ENCODE data around the gene PLCB1. TPM values are rescaled to one million over a fixed set of nuclear protein-coding genes. Genes with fewer than 3 reads are reported as not detected.

The PLCB1 gene
- total and polyA plus RNA-seq, 2 experiments from 2014 or later = 14.9 to 20.7 TPM

DNA sequence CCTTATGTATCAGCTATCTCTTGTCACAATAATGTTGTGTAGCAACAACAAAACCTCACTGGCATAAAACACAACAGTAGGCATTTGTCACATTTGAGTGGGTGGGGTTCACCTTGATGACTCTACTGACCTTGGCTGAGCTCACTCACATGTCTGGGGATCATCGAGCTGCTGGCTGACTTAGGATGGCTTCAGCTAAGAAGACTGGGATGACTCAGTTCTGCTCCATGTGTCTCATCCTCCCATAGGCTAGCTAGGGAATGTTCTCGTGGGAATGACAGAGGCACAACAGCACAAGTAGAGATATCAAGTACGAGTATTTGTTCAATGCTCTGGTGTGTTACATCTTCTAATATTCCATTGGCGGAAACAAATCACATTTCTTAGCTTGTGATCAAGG, 167.9 kb downstream of the PLCB1 start (continued):
- TF ChIP-seq, protein P1, sequence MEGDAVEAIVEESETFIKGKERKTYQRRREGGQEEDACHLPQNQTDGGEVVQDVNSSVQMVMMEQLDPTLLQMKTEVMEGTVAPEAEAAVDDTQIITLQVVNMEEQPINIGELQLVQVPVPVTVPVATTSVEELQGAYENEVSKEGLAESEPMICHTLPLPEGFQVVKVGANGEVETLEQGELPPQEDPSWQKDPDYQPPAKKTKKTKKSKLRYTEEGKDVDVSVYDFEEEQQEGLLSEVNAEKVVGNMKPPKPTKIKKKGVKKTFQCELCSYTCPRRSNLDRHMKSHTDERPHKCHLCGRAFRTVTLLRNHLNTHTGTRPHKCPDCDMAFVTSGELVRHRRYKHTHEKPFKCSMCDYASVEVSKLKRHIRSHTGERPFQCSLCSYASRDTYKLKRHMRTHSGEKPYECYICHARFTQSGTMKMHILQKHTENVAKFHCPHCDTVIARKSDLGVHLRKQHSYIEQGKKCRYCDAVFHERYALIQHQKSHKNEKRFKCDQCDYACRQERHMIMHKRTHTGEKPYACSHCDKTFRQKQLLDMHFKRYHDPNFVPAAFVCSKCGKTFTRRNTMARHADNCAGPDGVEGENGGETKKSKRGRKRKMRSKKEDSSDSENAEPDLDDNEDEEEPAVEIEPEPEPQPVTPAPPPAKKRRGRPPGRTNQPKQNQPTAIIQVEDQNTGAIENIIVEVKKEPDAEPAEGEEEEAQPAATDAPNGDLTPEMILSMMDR (conservative IDR thresholded peaks at IDR 0.05; ENCODE audit: low read depth in 2 of 2) = no peak
- TF ChIP-seq STAT1 (IDR thresholded peaks at IDR 0.05; ENCODE audit: unreplicated experiment) = no peak
- TF ChIP-seq EZH2 (IDR thresholded peaks at IDR 0.05; ENCODE audit: low read depth, unreplicated experiment) = no peak
- no peak for TF ChIP-seq EZH2phosphoT487 (IDR thresholded peaks at IDR 0.05; ENCODE audit: unreplicated experiment)
- no peak for TF ChIP-seq ZNF331 (CRISPR knock-in tag; IDR thresholded peaks at IDR 0.05; ENCODE audit: low read depth)
- TF ChIP-seq ZNF114 (CRISPR knock-in tag; IDR thresholded peaks at IDR 0.05) = no peak
- TF ChIP-seq POLR2AphosphoS5 (IDR thresholded peaks at IDR 0.05; ENCODE audit: low read depth) = no peak
- TF ChIP-seq CREB1 (CRISPR knock-in tag; IDR thresholded peaks at IDR 0.05; ENCODE audit: low read depth) = no peak
- no peak for TF ChIP-seq JUNB (IDR thresholded peaks at IDR 0.05; ENCODE audit: unreplicated experiment)
- TF ChIP-seq, protein P2, sequence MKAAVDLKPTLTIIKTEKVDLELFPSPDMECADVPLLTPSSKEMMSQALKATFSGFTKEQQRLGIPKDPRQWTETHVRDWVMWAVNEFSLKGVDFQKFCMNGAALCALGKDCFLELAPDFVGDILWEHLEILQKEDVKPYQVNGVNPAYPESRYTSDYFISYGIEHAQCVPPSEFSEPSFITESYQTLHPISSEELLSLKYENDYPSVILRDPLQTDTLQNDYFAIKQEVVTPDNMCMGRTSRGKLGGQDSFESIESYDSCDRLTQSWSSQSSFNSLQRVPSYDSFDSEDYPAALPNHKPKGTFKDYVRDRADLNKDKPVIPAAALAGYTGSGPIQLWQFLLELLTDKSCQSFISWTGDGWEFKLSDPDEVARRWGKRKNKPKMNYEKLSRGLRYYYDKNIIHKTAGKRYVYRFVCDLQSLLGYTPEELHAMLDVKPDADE (IDR thresholded peaks at IDR 0.05) = no peak

DNA sequence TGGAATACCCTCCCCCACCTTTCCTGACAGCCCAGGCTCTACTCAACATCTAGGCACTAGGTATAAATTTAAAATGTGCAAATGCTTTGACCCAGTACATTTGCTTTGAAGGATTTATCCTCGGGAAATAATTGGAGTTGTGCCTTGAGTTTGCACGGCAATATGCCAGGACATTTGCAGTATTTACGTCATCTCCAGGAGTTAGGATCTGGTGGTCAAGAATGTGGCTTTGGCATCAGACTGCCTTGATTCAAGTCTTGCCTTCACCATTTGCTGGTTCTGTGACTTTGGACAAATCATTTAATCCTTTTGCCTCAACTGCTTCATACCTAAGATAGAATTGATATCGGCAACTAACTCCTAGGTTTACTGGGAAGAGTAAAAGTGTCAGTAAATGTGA, 169.6 kb downstream of the PLCB1 start:
- H2AFZ ChIP-seq = no peak overlapping the region
- Mint-ChIP-seq H3K4me3 (no peak overlapping the region), H3K4me1 (peaks cover 7% of the 10 kb centered on the region; the same call in 2 of the 3 replicates), H3K27me3 (ENCODE audit: insufficient read depth, low read depth, poor library complexity) (peaks cover 2% of the 10 kb centered on the region), H3K27ac (no peak overlapping the region), H3K9me3 (no peaks in the 10 kb centered on the region), H3K36me3 (ENCODE audit: low read depth) (no peaks in the 10 kb centered on the region)
- no peak overlapping the region for H3K4me3 ChIP-seq
- H3K9me2 ChIP-seq (ENCODE audit: insufficient read depth) = no peaks in the 10 kb centered on the region
- DNase-seq (ENCODE audit: low spot score) = no peak
- no peak for ATAC-seq
- no peaks in the 10 kb centered on the region for H3K36me3 ChIP-seq (ENCODE audit: insufficient read depth)
- no peak overlapping the region for H3K4me2 ChIP-seq
- H3K27me3 ChIP-seq (ENCODE audit: insufficient read depth) = no peaks in the 10 kb centered on the region
- H3K4me1 ChIP-seq (ENCODE audit: insufficient read depth) = peaks cover 4% of the 10 kb centered on the region
- no peaks in the 10 kb centered on the region for H4K20me1 ChIP-seq (replicated peaks; ENCODE audit: insufficient read depth)
- H3F3A ChIP-seq (replicated peaks; ENCODE audit: low read depth) = no peaks in the 10 kb centered on the region
- no peaks in the 10 kb centered on the region for H3K79me2 ChIP-seq (replicated peaks; ENCODE audit: insufficient read depth)
- H3K27ac ChIP-seq (ENCODE audit: low read depth) = no peak overlapping the region
- TF ChIP-seq STAT1 (IDR thresholded peaks at IDR 0.05; ENCODE audit: unreplicated experiment) (no peak), ZNF114 (CRISPR knock-in tag; IDR thresholded peaks at IDR 0.05) (no peak), JUNB (IDR thresholded peaks at IDR 0.05; ENCODE audit: unreplicated experiment) (no peak), CREB1 (CRISPR knock-in tag; IDR thresholded peaks at IDR 0.05; ENCODE audit: low read depth) (no peak)
- TF ChIP-seq, protein P2 (IDR thresholded peaks at IDR 0.05) = no peak
- TF ChIP-seq, protein P3, sequence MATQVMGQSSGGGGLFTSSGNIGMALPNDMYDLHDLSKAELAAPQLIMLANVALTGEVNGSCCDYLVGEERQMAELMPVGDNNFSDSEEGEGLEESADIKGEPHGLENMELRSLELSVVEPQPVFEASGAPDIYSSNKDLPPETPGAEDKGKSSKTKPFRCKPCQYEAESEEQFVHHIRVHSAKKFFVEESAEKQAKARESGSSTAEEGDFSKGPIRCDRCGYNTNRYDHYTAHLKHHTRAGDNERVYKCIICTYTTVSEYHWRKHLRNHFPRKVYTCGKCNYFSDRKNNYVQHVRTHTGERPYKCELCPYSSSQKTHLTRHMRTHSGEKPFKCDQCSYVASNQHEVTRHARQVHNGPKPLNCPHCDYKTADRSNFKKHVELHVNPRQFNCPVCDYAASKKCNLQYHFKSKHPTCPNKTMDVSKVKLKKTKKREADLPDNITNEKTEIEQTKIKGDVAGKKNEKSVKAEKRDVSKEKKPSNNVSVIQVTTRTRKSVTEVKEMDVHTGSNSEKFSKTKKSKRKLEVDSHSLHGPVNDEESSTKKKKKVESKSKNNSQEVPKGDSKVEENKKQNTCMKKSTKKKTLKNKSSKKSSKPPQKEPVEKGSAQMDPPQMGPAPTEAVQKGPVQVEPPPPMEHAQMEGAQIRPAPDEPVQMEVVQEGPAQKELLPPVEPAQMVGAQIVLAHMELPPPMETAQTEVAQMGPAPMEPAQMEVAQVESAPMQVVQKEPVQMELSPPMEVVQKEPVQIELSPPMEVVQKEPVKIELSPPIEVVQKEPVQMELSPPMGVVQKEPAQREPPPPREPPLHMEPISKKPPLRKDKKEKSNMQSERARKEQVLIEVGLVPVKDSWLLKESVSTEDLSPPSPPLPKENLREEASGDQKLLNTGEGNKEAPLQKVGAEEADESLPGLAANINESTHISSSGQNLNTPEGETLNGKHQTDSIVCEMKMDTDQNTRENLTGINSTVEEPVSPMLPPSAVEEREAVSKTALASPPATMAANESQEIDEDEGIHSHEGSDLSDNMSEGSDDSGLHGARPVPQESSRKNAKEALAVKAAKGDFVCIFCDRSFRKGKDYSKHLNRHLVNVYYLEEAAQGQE (IDR thresholded peaks at IDR 0.05; ENCODE audit: unreplicated experiment) = no peak
